RWPE2 (cell line): ENCODE data around the gene SFXN2.

ENCODE experiments used
- ATAC-seq: fragments of 200-7000 bp; cut with Tn5 transposase; 3 replicates; pipeline ENCODE4 v1.9.1; 2021; ENCODE audit warnings: low read depth
- DNase-seq: peaks from one replicate; pipeline ENCODE4 v3.0.0-alpha.2; 2020; ENCODE audit warnings: low spot score
- H3K27ac ChIP-seq: fragments of 450-650 bp; 2 replicates; pipeline ENCODE4 v1.5.1; 2017; ENCODE audit warnings: mild to moderate bottlenecking; ENCODE audit not compliant: poor library complexity, severe bottlenecking
- H3K27me3 ChIP-seq: fragments of 250-450 bp; sonication (Bioruptor Pico); 2 replicates; pipeline ENCODE4 v1.5.1; 2021; ENCODE audit warnings: mild to moderate bottlenecking, moderate library complexity; ENCODE audit not compliant: insufficient read depth, poor library complexity, severe bottlenecking
- H3K36me3 ChIP-seq: fragments of 250-450 bp; sonication (Bioruptor Pico); 2 replicates; pipeline ENCODE4 v1.5.1; 2020; ENCODE audit warnings: low read depth, mild to moderate bottlenecking, moderate library complexity
- H3K4me1 ChIP-seq: fragments of 250-450 bp; sonication (Bioruptor Pico); 2 replicates; pipeline ENCODE4 v1.5.1; 2021; ENCODE audit warnings: mild to moderate bottlenecking, moderate library complexity; ENCODE audit not compliant: insufficient read depth, poor library complexity, severe bottlenecking
- H3K4me3 ChIP-seq: fragments of 250-450 bp; sonication (Bioruptor Pico); 2 replicates; pipeline ENCODE4 v1.5.1; 2021; ENCODE audit warnings: mild to moderate bottlenecking, moderate library complexity; ENCODE audit not compliant: severe bottlenecking
- H3K9me3 ChIP-seq: fragments of 250-450 bp; sonication (Bioruptor Pico); 2 replicates; pipeline ENCODE4 v1.5.1; 2021; ENCODE audit warnings: mild to moderate bottlenecking, moderate library complexity; ENCODE audit not compliant: severe bottlenecking
- TF ChIP-seq, protein P1 (sequence below): fragments of 450-650 bp; IDR thresholded peaks from one replicate; pipeline ENCODE4 v1.5.1; 2017; ENCODE audit warnings: mild to moderate bottlenecking, moderate library complexity; ENCODE audit not compliant: poor library complexity, severe bottlenecking

The SFXN2 gene

DNA sequence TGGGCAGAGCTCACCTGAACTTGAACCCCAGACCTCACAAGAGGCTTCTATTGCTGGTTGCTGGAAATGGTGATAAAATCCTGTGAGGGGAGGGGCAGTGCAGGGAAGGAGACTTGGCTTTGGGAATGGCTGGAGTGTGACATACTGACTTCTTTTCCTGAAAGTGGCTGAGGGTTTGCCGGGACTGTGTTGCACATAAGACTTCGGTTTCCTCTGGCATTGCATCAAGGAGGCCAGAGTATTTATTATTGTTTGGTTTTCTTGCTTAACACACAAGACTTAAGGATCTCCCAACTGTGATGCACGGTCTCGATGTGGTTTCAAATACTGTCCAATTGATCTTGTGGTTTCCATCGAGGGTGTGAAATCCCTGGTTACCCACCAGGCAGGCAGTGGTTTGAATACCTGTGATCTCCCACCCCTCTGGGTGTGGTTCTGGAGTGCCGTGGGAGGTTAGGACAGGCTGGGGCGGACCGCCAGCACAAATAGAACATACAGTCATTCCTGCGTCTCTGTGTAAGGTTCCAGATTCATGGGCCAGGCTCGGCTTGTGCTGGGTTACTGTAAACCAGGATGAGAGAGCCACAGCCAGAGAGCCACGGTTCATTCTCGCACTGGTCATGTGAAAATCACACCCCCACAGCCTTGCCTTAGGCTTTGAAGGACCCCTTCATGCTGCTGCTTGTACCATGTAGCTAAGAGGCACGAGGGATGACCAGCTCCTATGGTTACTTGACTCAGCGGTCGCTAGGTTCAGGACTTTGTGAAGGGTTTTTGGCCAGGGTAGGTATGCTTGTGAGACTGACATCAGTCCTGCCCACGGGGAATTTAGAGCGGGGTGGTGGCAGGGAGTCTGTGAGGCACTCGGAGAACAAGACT is 68.5 kb downstream of the SFXN2 start:
- Histone ChIP-seq H3K4me3 (no peak overlapping the region), H3K27ac (peak overlapping the region; percentile 73), H3K36me3 (no peaks in the 10 kb centered on the region), H3K9me3 (no peaks in the 10 kb centered on the region), H3K4me1 (peaks cover 52% of the 10 kb centered on the region), H3K27me3 (no peaks in the 10 kb centered on the region)
- ATAC-seq (peak; percentile 60), DNase-seq (no peak)
- TF ChIP-seq, protein P1, sequence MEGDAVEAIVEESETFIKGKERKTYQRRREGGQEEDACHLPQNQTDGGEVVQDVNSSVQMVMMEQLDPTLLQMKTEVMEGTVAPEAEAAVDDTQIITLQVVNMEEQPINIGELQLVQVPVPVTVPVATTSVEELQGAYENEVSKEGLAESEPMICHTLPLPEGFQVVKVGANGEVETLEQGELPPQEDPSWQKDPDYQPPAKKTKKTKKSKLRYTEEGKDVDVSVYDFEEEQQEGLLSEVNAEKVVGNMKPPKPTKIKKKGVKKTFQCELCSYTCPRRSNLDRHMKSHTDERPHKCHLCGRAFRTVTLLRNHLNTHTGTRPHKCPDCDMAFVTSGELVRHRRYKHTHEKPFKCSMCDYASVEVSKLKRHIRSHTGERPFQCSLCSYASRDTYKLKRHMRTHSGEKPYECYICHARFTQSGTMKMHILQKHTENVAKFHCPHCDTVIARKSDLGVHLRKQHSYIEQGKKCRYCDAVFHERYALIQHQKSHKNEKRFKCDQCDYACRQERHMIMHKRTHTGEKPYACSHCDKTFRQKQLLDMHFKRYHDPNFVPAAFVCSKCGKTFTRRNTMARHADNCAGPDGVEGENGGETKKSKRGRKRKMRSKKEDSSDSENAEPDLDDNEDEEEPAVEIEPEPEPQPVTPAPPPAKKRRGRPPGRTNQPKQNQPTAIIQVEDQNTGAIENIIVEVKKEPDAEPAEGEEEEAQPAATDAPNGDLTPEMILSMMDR: no peak

DNA sequence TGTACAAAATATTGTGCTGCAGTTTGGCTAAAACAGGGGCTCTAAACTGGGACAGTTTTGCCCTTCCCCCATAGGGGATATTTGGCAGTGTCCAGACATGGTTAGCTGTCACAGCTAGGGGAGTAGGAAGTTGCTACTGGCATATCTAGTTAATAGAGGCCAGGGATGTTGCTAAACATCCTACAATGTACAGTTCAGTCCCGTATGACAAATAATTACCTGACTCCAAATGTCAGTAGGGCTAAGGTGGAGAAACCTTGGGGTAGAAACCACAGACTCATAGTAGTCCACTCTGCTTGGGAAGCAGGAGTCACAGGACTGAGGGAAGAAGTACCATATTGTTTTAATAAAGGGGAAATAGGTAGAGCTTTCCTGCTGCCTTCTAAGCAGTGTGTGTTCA is 69.1 kb downstream of the SFXN2 start:
- TF ChIP-seq, protein P1: no peak
- no peak for ATAC-seq
- DNase-seq: no peak
- H3K4me3 ChIP-seq: no peak overlapping the region
- H3K36me3 ChIP-seq: no peaks in the 10 kb centered on the region
- no peaks in the 10 kb centered on the region for H3K9me3 ChIP-seq
- H3K27ac ChIP-seq: peak overlapping the region; percentile 73
- H3K4me1 ChIP-seq: peaks cover 47% of the 10 kb centered on the region
- no peaks in the 10 kb centered on the region for H3K27me3 ChIP-seq

DNA sequence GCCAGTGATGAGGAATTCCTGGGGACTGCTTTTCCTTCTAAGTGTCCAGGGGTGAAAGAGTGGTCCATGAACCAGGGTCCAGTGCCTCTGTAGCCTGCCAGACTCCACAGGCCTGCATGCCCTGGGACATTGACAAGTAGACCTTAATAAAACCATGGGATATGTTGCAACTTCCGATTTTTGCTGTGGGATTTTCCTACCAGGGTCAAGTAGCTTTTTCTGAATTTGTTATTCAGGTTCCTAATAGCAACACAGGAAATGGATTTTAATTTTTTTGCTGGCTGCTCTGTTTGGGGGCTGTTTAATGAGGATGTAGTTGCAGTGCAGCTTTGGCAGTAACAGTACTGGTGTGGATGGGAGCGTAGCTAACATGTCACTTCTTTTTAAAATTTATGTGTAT is 71.4 kb downstream of the SFXN2 start:
- no peak overlapping the region for H3K27ac ChIP-seq
- no peaks in the 10 kb centered on the region for H3K9me3 ChIP-seq
- DNase-seq (no peak), ATAC-seq (no peak)
- peaks cover 26% of the 10 kb centered on the region for H3K4me1 ChIP-seq
- no peaks in the 10 kb centered on the region for H3K27me3 ChIP-seq
- TF ChIP-seq, protein P1: no peak
- H3K4me3 ChIP-seq: no peak overlapping the region
- no peaks in the 10 kb centered on the region for H3K36me3 ChIP-seq

DNA sequence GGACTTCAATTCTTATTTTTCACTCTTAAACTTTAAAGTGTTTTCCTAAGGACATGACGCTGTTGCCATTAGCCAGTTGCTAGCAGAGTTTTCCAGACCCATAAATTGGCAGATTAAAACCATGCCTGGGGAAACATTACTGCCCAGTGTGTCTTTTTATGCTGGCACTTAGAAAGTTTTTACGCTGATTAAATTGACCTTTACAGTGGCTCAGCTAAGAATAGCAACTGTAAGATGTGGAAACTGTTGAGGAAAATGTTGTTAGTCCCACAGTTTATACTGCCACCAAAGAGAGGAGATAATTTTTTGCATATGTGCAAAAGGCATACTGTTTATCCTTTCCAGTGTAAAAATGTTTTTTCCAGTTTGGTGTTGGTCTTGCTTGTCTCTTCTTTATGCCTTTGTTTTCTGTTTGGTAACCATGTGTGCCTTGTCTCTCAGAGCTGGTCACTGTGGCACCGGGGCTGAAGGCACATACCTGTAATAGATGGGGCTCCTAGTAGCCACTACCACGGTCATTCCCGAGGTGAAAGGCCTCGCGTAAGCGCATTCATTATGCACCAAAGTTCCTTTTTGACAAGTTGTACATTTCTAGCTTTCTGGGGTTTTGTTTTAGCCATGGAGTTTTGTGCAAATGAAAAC is 77.4 kb downstream of the SFXN2 start:
- Histone ChIP-seq H3K9me3 (no peaks in the 10 kb centered on the region), H3K36me3 (no peaks in the 10 kb centered on the region), H3K4me3 (no peak overlapping the region), H3K4me1 (no peaks in the 10 kb centered on the region), H3K27me3 (no peaks in the 10 kb centered on the region), H3K27ac (no peak overlapping the region)
- DNase-seq: no peak
- TF ChIP-seq, protein P1: no peak
- no peak for ATAC-seq
